Psoas muscle (tissue), 8 donors: ENCODE results near the gene CACUL1. TPM values are rescaled to one million over a fixed set of nuclear protein-coding genes. Genes with fewer than 3 reads are reported as not detected.

ENCODE experiments used
- ATAC-seq, 4 donors: fragments of 200-7000 bp; cut with Tn5 transposase; one replicate each; pipeline ENCODE4 v1.9.1; 2020; ENCODE audit warnings: moderate library complexity in 3 of 4, mild to moderate bottlenecking in 2 of 4
- DNase-seq, 2 donors: peaks; one replicate each; pipeline ENCODE4 v3.0.0-alpha.2; 2020
- H3K27ac ChIP-seq: fragments of 200-600 bp; one replicate; pipeline ENCODE4 v1.8.0; 2022
- H3K27me3 ChIP-seq, 3 donors: fragments of 200-600 bp in 1 of 3; one replicate each; pipeline versions ENCODE4 v1.6.1 to v1.8.0; 2013 to 2022; ENCODE audit warnings: low read length in 2 of 3, mild to moderate bottlenecking in 2 of 3, moderate library complexity in 1 of 3; ENCODE audit not compliant: insufficient read depth in 3 of 3
- H3K36me3 ChIP-seq, 2 donors: fragments of 200-600 bp in 1 of 2; one replicate each; pipeline versions ENCODE4 v1.6.1 to v1.8.0; 2013 to 2022; ENCODE audit warnings: low read depth in 1 of 2, mild to moderate bottlenecking in 1 of 2, moderate library complexity in 1 of 2; ENCODE audit not compliant: insufficient read depth in 1 of 2
- H3K4me1 ChIP-seq: fragments of 200-600 bp; one replicate; pipeline ENCODE4 v1.8.0; 2022
- H3K4me3 ChIP-seq: fragments of 200-600 bp; one replicate; pipeline ENCODE4 v1.8.0; 2022; ENCODE audit warnings: mild to moderate bottlenecking
- H3K9me3 ChIP-seq: fragments of 200-600 bp; one replicate; pipeline ENCODE4 v1.8.0; 2022
- WGBS, 3 donors: extraction: QIAGEN DNeasy Blood & Tissue Kit; methylation state at CpG; one replicate each; pipeline versions ENCODE4 v1.1.6 to v1.1.7; 2013; 5-methylcytosine and 5-hydroxymethylcytosine counted together
- intact Hi-C, 2 donors: fragments of 100-400 bp; cut with DNase I; formaldehyde crosslinking; loops; one replicate each; pipeline versions ENCODE4 v1.11.0 to v1.14.2; 2022
- polyA plus RNA-seq, 3 donors: library from polyadenylated mRNA; stranded (reverse); fragments of 200-250 nt; gene quantifications; one replicate each; pipeline ENCODE4 v1.2.3, GENCODE V29; 2013
- total RNA-seq, 4 donors: library from RNA; stranded (reverse); fragmentation: NEBNext Ultra II Directional in 2 of 4; extraction: Animal tissue kit (Norgen Biotek cat#: 25700) in 2 of 4; gene quantifications; one replicate each; pipeline versions ENCODE4 v1.2.1 to v1.2.4, GENCODE V29; 2021 to 2023
- TF ChIP-seq, protein P1 (sequence below): fragments of 200-600 bp; IDR thresholded peaks from one replicate; pipeline ENCODE4 v1.8.0; 2022; ENCODE audit warnings: antibody characterized with exemption
- donor health status: healthy with polysubstance abuse.
- donor health status: DM: no; HTN: no; CAD: no; lungs with moderate emphysema.
- donor health status: Bipolar disorder and iron deficiency.
- donor health status: healthy.
- donor health status: DM: yes; HTN: yes; CAD: no.
- donor health status: DM: no; HTN: no; CAD: no.
- donor health status: DM: no; HTN: no; CAD: no.
- donor health status: DM: yes; HTN: yes; CAD: no.

CACUL1 gene
- total and polyA plus RNA-seq, 7 donors = 5.9 to 41.0 (median 22.1) TPM

DNA sequence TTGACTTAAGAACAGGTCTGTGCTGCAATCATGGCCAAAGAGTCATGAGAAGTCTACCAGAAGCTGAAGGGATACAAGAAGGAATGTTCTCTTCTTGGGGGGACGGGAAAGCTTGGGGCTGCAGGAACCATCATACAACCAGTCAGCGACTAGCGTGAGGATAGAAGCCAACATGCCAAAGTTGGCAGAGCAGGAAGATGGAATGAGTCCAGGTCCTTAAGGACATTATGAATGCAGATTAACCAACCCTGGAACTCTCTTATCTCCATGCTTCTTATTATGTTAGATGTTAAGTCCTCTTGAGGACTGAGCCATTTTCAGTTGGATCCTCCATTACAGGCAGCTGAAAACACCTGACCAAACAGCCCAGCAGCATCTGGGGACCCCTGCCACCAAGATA, 17.2 kb upstream of the CACUL1 start:
- Histone ChIP-seq H3K27ac (no peak overlapping the region), H3K4me1 (no peaks in the 10 kb centered on the region), H3K27me3 (no peaks in the 10 kb centered on the region), H3K36me3 (no peaks in the 10 kb centered on the region), H3K9me3 (no peaks in the 10 kb centered on the region), H3K4me3 (no peak overlapping the region)
- DNase-seq = no peak
- 61 to 70% (median 67%) methylated on average over 3 of the region's 3 CpGs for WGBS, 3 donors
- intact Hi-C loops = no loop called here
- ATAC-seq = no peak
- TF ChIP-seq, protein P1, sequence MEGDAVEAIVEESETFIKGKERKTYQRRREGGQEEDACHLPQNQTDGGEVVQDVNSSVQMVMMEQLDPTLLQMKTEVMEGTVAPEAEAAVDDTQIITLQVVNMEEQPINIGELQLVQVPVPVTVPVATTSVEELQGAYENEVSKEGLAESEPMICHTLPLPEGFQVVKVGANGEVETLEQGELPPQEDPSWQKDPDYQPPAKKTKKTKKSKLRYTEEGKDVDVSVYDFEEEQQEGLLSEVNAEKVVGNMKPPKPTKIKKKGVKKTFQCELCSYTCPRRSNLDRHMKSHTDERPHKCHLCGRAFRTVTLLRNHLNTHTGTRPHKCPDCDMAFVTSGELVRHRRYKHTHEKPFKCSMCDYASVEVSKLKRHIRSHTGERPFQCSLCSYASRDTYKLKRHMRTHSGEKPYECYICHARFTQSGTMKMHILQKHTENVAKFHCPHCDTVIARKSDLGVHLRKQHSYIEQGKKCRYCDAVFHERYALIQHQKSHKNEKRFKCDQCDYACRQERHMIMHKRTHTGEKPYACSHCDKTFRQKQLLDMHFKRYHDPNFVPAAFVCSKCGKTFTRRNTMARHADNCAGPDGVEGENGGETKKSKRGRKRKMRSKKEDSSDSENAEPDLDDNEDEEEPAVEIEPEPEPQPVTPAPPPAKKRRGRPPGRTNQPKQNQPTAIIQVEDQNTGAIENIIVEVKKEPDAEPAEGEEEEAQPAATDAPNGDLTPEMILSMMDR = no peak

DNA sequence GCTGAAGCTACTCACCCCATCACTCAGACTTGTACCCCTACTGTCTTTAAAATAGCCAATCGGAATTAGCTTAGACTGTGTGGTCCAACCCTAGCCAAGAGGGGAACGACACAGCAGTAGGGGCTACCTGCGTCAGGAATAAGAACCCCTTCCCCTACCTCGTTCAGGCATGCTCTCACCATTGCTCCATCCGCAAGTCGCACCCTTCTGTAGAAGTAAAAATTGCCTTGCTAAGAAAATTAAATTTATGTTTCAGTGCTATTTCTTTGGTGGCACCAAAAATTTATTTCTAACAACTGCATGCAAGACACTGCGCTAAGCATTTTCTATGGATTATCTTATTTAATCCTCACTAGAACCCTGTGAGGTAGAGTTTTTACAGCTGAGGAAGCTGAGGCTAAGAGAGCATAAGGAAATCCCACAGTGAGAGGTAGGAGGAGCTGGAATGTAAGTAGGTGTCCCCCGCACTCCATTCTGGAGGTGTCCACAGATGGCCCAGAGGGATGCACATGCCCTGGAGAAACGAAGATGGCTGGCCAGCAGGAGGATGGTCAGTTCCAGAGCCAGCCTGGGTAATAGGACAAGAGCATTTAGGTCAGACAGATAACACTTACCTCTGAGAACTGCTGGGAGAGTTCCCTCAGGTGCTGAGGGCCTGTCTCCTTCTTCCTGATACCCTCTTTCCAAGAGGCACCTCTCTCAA, 15.3 kb upstream of the CACUL1 start:
- TF ChIP-seq, protein P1 = no peak
- DNase-seq = no peak
- Histone ChIP-seq H3K27me3 (no peaks in the 10 kb centered on the region), H3K4me1 (no peaks in the 10 kb centered on the region), H3K27ac (no peak overlapping the region), H3K9me3 (no peaks in the 10 kb centered on the region), H3K4me3 (no peak overlapping the region), H3K36me3 (no peaks in the 10 kb centered on the region)
- no peak for ATAC-seq
- intact Hi-C loops = no loop called here
- 86 to 90% (median 87%) methylated on average over 9 of the region's 9 CpGs for WGBS, 3 donors

DNA sequence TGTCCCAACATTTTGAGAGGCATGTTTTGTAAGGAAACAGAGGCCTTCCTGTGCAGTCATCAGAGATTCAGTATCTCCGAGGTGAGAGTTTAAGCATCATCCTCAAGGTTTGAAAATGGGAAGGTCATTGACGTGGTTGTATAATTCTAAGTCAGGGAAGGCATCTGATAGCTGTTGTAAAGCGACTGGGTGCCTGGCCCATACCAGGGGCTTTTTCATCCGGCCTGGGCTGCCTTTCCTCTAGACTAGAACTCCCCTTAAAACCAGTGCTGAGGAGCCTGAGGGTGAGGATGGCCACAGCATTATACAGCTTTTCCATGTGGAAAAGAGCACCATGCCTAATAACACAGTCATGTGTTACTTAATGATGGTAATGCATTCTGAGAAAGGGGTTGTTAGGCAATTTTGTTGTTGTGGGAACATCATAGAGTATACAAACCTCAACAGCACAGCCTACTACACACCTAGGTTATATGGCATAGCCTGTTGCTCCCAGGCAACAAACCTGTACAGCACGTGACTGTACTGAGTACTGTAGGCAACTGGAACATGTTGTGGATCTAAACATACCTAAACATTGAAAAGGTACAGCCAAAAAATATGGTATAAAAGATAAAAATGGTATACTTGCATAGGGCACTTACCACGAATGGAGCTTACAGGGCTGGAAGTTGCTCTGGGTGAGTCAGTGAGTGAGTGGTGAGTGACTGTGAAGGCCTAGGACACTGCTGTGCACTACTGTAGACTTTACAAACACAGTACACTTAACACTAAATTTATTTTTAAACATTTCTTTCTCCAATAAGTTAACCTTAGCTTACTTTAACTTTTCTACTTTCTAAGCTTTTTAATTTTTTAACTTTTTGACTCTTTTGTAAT, 13.5 kb upstream of the CACUL1 start:
- Histone ChIP-seq H3K4me1 (peaks cover 4% of the 10 kb centered on the region), H3K27ac (no peak overlapping the region), H3K9me3 (no peaks in the 10 kb centered on the region), H3K4me3 (no peak overlapping the region), H3K36me3 (no peaks in the 10 kb centered on the region), H3K27me3 (no peaks in the 10 kb centered on the region)
- ATAC-seq = no peak
- intact Hi-C loops = no loop called here
- no peak for DNase-seq
- TF ChIP-seq, protein P1 = no peak
- WGBS, 3 donors = 82 to 90% (median 85%) methylated on average over 6 of the region's 6 CpGs

DNA sequence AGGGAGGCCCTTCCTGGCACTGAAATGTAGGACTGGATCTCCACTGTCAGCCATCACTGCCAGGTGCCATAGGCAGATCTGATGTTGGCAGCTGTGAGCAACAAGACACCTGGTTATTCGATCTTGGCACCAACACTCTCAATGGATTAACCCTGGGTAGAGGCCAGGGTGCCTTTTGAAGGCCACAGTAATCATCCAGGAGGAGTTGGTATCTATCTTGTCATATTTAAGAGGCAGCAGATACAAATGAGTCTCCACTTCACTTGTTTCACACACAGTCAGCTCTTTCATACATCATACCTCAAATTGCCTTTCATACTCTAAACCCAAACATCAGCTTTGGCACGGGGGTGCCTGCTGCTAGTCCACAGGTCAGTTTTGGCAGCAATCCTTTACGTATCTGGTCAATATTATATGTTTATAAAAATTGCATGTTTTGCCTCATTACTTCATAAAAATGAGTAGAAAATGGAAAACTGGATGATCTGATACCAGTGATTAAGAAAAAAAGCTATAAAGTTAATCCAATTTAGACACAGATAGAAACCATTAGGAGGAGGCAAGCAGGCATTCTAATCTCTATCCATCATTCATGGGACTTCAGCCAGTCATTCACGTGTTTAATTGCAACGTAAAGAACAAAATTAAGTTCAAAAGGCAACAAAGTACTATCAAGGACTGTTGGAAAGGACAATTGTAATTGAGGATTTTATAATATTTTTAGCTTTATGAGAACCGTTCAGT, 12.7 kb upstream of the CACUL1 start:
- H3K27ac ChIP-seq = no peak overlapping the region
- 74 to 81% (median 74%) methylated on average over 6 of the region's 6 CpGs for WGBS, 3 donors
- no peaks in the 10 kb centered on the region for H3K27me3 ChIP-seq
- TF ChIP-seq, protein P1 = no peak
- no peak for ATAC-seq
- no peaks in the 10 kb centered on the region for H3K9me3 ChIP-seq
- intact Hi-C loops = no loop called here
- DNase-seq = no peak
- no peak overlapping the region for H3K4me3 ChIP-seq
- peaks cover 6% of the 10 kb centered on the region for H3K4me1 ChIP-seq
- H3K36me3 ChIP-seq = no peaks in the 10 kb centered on the region
